Measurements from ENCODE around the gene HMOX2.

The HMOX2 gene

DNA sequence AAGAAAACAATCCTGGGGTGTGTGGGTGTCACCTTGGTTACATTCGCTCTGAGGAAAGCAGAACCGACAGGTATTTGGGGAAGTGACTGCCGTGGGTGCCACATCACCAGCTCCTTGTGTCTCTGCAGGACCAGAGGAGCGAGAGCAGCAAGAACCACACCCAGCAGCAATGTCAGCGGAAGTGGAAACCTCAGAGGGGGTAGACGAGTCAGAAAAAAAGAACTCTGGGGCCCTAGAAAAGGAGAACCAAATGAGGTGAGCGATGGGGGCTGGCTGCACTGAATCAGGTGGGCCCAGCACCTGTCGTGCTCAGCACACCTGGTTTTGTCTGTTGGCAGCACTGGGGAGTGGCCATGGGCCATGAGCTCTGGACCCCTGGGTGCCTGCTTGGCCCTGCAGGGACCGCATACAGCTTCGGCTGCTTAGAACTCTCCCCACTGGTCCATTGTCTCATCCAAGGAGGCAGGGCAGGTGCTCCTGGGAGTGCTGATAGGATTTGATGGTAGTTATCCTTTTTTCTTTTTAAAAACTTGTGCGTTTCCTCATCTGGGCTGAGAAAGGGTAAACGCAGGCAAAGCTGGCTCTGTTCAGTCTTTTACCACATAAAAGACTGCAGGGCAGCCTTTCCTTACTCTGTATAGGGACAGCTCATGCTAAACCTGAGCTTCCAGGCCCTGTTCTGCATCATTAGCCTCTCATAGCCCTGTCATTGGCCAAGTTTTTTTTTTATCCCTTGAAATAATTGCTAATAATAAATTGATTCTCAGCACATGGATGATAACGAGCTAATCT lies 29.4 kb downstream of the HMOX2 start:
- TF ChIP-seq, protein P1, sequence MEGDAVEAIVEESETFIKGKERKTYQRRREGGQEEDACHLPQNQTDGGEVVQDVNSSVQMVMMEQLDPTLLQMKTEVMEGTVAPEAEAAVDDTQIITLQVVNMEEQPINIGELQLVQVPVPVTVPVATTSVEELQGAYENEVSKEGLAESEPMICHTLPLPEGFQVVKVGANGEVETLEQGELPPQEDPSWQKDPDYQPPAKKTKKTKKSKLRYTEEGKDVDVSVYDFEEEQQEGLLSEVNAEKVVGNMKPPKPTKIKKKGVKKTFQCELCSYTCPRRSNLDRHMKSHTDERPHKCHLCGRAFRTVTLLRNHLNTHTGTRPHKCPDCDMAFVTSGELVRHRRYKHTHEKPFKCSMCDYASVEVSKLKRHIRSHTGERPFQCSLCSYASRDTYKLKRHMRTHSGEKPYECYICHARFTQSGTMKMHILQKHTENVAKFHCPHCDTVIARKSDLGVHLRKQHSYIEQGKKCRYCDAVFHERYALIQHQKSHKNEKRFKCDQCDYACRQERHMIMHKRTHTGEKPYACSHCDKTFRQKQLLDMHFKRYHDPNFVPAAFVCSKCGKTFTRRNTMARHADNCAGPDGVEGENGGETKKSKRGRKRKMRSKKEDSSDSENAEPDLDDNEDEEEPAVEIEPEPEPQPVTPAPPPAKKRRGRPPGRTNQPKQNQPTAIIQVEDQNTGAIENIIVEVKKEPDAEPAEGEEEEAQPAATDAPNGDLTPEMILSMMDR (IDR thresholded peaks at IDR 0.05): no peak

DNA sequence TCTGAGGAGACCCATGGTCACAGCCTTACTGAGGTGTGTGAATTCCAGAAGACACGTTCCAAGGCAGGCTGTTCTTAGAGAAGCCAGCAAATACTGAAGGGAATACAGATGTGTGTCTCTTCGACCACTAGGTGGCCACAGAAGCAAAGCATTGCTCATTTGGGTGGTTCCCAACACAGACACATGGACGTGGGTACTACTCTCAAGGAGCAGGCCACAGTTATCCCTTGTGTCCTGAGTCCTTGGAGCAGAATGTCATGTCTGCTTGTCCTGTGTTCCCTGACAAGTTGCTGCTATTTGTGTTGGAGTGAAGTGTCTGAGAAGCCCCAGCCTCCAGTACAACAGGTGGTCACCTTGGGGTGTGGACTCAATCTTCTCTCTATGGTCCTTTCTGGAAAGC lies 30.3 kb downstream of the HMOX2 start:
- TF ChIP-seq, protein P1 (IDR thresholded peaks at IDR 0.05): peak; percentile 84

DNA sequence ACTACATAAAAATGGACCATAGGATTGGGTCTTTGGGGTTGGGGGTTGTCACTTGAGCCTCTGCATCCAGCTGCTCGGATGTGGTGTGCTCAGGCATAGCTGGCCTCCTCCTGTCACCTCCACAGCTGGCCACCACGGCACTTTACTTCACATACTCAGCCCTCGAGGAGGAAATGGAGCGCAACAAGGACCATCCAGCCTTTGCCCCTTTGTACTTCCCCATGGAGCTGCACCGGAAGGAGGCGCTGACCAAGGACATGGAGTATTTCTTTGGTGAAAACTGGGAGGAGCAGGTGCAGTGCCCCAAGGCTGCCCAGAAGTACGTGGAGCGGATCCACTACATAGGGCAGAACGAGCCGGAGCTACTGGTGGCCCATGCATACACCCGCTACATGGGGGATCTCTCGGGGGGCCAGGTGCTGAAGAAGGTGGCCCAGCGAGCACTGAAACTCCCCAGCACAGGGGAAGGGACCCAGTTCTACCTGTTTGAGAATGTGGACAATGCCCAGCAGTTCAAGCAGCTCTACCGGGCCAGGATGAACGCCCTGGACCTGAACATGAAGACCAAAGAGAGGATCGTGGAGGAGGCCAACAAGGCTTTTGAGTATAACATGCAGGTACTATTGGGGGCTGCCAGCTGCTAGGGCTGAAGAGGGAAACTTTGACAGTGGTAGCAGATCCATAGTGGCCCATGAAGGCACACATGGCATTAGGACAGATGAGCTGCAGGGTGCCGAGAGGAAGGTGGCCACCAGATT lies 31.6 kb downstream of the HMOX2 start:
- TF ChIP-seq, protein P1 (IDR thresholded peaks at IDR 0.05): no peak

DNA sequence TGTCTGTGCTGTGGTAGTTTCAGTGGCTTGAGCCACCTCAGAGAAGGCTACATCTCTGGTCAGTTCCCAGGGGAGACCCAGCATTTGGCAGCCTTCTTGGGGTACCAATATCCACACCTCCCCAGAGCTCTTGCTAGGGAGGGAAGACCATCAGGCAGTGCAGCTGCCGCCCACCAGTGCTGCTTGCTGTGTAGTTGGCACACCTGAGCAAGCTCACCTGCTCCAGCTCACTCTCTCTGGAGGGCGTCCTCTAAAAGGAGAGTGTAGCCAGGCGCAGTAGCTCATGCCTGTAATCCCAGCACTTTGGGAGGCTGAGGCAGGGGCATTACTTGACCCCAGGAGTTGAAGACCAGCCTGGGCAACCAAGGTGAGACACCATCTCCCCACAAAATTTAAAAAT lies 32.6 kb downstream of the HMOX2 start:
- TF ChIP-seq, protein P1 (IDR thresholded peaks at IDR 0.05): no peak

DNA sequence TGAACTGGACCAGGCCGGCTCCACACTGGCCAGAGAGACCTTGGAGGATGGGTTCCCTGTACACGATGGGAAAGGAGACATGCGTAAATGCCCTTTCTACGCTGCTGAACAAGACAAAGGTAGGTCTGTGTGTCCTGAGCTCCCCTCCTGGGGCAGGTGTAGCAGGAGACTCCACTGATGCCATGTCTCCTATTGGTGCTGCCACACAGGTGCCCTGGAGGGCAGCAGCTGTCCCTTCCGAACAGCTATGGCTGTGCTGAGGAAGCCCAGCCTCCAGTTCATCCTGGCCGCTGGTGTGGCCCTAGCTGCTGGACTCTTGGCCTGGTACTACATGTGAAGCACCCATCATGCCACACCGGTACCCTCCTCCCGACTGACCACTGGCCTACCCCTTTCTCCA lies 33.2 kb downstream of the HMOX2 start:
- TF ChIP-seq, protein P1 (IDR thresholded peaks at IDR 0.05): no peak

DNA sequence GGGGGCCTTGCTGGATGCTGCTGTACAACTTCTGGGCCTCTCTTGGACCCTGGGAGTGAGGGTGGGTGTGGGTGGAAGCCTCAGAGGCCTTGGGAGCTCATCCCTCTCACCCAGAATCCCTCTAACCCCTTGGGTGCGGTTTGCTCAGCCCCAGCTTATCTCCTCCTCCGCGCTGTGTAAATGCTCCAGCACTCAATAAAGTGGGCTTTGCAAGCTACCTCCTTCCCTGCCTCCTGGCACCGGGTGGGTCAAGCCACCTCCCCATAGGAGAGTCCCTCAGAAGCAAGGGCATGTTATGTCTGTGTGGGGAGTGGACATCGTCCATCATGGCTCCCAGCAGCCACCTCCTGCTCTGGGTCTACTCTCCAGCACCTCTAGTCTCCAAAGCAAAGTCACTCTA lies 33.9 kb downstream of the HMOX2 start:
- TF ChIP-seq, protein P1 (IDR thresholded peaks at IDR 0.05): no peak

DNA sequence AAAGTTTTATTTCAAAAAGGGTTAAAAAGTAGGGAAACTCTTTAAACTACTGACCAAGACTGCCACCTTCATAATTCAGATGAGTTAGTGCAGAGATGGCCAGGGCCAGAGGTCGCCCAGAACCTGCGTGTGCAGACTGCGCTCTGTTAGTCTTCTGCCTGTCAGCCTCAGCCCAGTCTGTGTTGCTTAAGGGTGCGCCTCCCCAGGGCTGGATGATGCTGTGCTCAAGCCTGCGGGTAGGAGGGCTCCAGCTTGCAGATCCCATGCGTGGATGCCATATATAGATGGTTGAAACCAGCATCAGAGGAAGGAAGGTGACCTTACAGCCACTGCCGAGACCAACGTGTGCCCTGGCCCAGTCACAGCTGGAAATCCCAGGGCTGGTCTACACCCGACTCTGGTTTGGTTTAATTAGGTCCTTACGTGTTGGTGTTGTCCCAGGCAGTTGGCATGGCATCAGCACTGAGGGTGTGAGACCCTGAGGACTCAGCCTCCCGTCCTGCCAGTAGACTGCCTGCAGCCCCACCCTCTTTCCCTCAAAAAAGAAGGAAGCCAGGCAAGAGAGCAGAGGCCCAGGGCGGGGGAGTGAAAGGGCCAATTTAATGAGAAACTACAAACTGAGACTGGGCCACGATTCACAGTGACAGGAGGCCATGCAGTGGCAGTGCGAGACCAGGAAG lies 34.7 kb downstream of the HMOX2 start:
- TF ChIP-seq, protein P1 (IDR thresholded peaks at IDR 0.05): no peak

All from LNCAP (cell line).